Heart right ventricle (tissue), 16 donors: ENCODE measurements around the gene NUDT5. TPM values are rescaled to one million over a fixed set of nuclear protein-coding genes. Genes with fewer than 3 reads are reported as not detected.
"Not testable (repeated sequence)": the region's sequence is repeated elsewhere in the genome, so short reads cannot be mapped to it uniquely, and the experiment has no call there.

Experiments
- ATAC-seq, 8 donors: fragments of 200-7000 bp; cut with Tn5 transposase; one replicate each; pipeline ENCODE4 v1.9.1; 2020; ENCODE audit warnings: mild to moderate bottlenecking in 8 of 8, moderate library complexity in 8 of 8, moderate number of reproducible peaks in 1 of 8
- DNase-seq, 2 donors: peaks; one replicate each; pipeline ENCODE4 v3.0.0-alpha.2; 2020
- H3K27ac ChIP-seq, 10 donors: fragments of 200-600 bp; sonication (generic) in 2 of 10; one replicate each; pipeline versions ENCODE4 v1.5.0 to v1.8.0; 2020 to 2022; ENCODE audit warnings: mild to moderate bottlenecking in 3 of 10
- H3K27me3 ChIP-seq, 7 donors: fragments of 200-600 bp; one replicate each; pipeline ENCODE4 v1.8.0; 2021 to 2022; ENCODE audit warnings: mild to moderate bottlenecking in 2 of 7
- H3K36me3 ChIP-seq, 9 donors: fragments of 200-600 bp; sonication (generic) in 1 of 9; one replicate each; pipeline versions ENCODE4 v1.5.0 to v1.8.0; 2020 to 2022; ENCODE audit warnings: mild to moderate bottlenecking in 2 of 9
- H3K4me1 ChIP-seq, 9 donors: fragments of 200-600 bp; sonication (generic) in 1 of 9; one replicate each; pipeline versions ENCODE4 v1.5.0 to v1.8.0; 2020 to 2022; ENCODE audit warnings: mild to moderate bottlenecking in 4 of 9
- H3K4me3 ChIP-seq, 10 donors: fragments of 200-600 bp; sonication (generic) in 2 of 10; one replicate each; pipeline versions ENCODE4 v1.5.0 to v1.8.0; 2020 to 2022; ENCODE audit warnings: mild to moderate bottlenecking in 7 of 10, moderate library complexity in 2 of 10
- H3K9me3 ChIP-seq, 11 donors: fragments of 200-600 bp in 10 of 11; sonication (generic) in 2 of 11; one replicate each; pipeline versions ENCODE4 v1.5.0 to v1.8.0; 2013 to 2022; ENCODE audit warnings: mild to moderate bottlenecking in 2 of 11, control low read depth in 1 of 11, moderate library complexity in 1 of 11
- CTCF ChIP-seq, 9 donors: fragments of 200-600 bp; sonication (generic) in 2 of 9; IDR thresholded peaks; one replicate each; pipeline versions ENCODE4 v1.5.0 to v1.8.0; 2021 to 2022; ENCODE audit warnings: antibody characterized with exemption in 9 of 9, mild to moderate bottlenecking in 5 of 9, moderate library complexity in 1 of 9
- WGBS, 2 donors: extraction: QIAGEN DNeasy Blood & Tissue Kit; methylation state at CpG; one replicate each; pipeline ENCODE4 v1.1.7; 2013; ENCODE audit warnings: inconsistent platforms in 1 of 2; 5-methylcytosine and 5-hydroxymethylcytosine counted together
- intact Hi-C, 10 donors: fragments of 100-400 bp; cut with DNase I; formaldehyde crosslinking; loops; one replicate each; pipeline versions ENCODE4 v1.11.1 to v1.14.2; 2022
- polyA plus RNA-seq, 2 donors: library from polyadenylated mRNA; stranded (reverse); fragments of 200-250 nt; gene quantifications; one replicate each; pipeline ENCODE4 v1.2.3, GENCODE V29; 2013
- total RNA-seq, 10 donors: library from RNA; stranded (reverse); fragmentation: NEBNext Ultra II Directional in 3 of 10; extraction: Animal tissue kit (Norgen Biotek cat#: 25700) in 3 of 10; gene quantifications; one replicate each; pipeline versions ENCODE4 v1.2.1 to v1.2.4, GENCODE V29; 2021 to 2023
- donor health status: Arrhythmogenic right ventricular cardiomyopathy.
- donor health status: ischemic (EF 13 %, LVEDD 7.1; RV severe dilation, severe dysfunction).
- donor health status: healthy with polysubstance abuse.
- donor health status: DM: no; HTN: yes; CAD: no.
- donor health status: DM: no; HTN: no; CAD: no.
- donor health status: ischemic (EF 25% LVEDD 6.9; RV normal size, moderate dysfunction).
- donor health status: ischemic (EF 25% LVEDD 5.7; RV mildly dilated, moderate dysfunction).
- donor health status: healthy.
- donor health status: DM: yes; HTN: yes; CAD: no.
- donor health status: Ischemic cardiomyopathy.
- donor health status: ischemic (EF 35%, LVEDD 5.7; RV mildly dilated, moderate dysfunction).
- donor health status: nonischemic (EF 11% LVEDD 7.7; RV severe dilation, severe dysfunction).
- donor health status: DM: yes; HTN: yes; CAD: no.
- donor health status: PGD.
- donor health status: ischemic (EF 29% LVEDD 5.4; RV normal size, mild dysfunction).
- donor health status: nonischemic (EF 23%, LVEDD 6.1; RV moderate dilation, normal function).

Gene NUDT5
- total and polyA plus RNA-seq, 12 donors = 3.3 to 22.9 (median 7.7) TPM

GRCh38 chr10:12238821-12239220, 43.1 kb upstream of the NUDT5 start:
- ATAC-seq (no peak), DNase-seq (no peak)
- H3K4me1 ChIP-seq = peaks cover 5 to 42% (median 32%) of the 10 kb centered on the region in 9 donors
- intact Hi-C loops = no loop called here
- no peaks in the 10 kb centered on the region for H3K9me3 ChIP-seq
- H3K4me3 ChIP-seq = no peak overlapping the region
- H3K36me3 ChIP-seq = peaks cover 0 to 76% (median 20%) of the 10 kb centered on the region in 9 donors
- 94 to 95% methylated on average over 8 of the region's 8 CpGs for WGBS, 2 donors
- H3K27me3 ChIP-seq = no peaks in the 10 kb centered on the region
- no peak for TF ChIP-seq CTCF (IDR thresholded peaks at IDR 0.05)
- peak overlapping the region in 2 of 10 donors; percentile 43 to 46 for H3K27ac ChIP-seq

- no peaks in the 10 kb centered on the region for H3K27me3 ChIP-seq
- no peaks in the 10 kb centered on the region for H3K9me3 ChIP-seq
- H3K27ac ChIP-seq = peak overlapping the region in 1 of 10 donors; percentile 46
- intact Hi-C loops = no loop called here
- DNase-seq (no peak), ATAC-seq (no peak)
- TF ChIP-seq CTCF (IDR thresholded peaks at IDR 0.05) = no peak
- H3K36me3 ChIP-seq = peaks cover 0 to 83% (median 17%) of the 10 kb centered on the region in 9 donors
- H3K4me3 ChIP-seq = no peak overlapping the region
- peaks cover 5 to 40% (median 31%) of the 10 kb centered on the region in 9 donors for H3K4me1 ChIP-seq
- WGBS, 2 donors = 97 to 98% methylated on average over 13 of the region's 13 CpGs
Measured at GRCh38 chr10:12237265-12238220, 41.9 kb upstream of the NUDT5 start.

GRCh38 chr10:12235796-12236195, 40.1 kb upstream of the NUDT5 start:
- intact Hi-C loops = no loop called here
- peaks cover 0 to 22% (median 13%) of the 10 kb centered on the region in 9 donors for H3K4me1 ChIP-seq
- H3K27ac ChIP-seq = peak overlapping the region; percentile 25 to 83 (median 56)
- no peaks in the 10 kb centered on the region for H3K9me3 ChIP-seq
- H3K4me3 ChIP-seq = no peak overlapping the region
- DNase-seq (no peak), ATAC-seq (peak in 2 of 8 donors; percentile 30 to 35)
- 62 to 66% methylated on average over 4 of the region's 4 CpGs for WGBS, 2 donors
- no peaks in the 10 kb centered on the region for H3K27me3 ChIP-seq
- TF ChIP-seq CTCF (IDR thresholded peaks at IDR 0.05) = no peak
- peaks cover 0 to 99% (median 31%) of the 10 kb centered on the region in 9 donors for H3K36me3 ChIP-seq

- intact Hi-C loops = no loop called here
- DNase-seq (no peak), ATAC-seq (peak; percentile 42 to 85 (median 79))
- peaks cover 0 to 99% (median 37%) of the 10 kb centered on the region in 9 donors for H3K36me3 ChIP-seq
- H3K27ac ChIP-seq = peak overlapping the region; percentile 25 to 83 (median 56)
- H3K9me3 ChIP-seq = no peaks in the 10 kb centered on the region
- H3K4me3 ChIP-seq = no peak overlapping the region
- H3K4me1 ChIP-seq = peaks cover 0 to 17% (median 7%) of the 10 kb centered on the region in 9 donors
- no peaks in the 10 kb centered on the region for H3K27me3 ChIP-seq
- no peak for TF ChIP-seq CTCF (IDR thresholded peaks at IDR 0.05)
- 34 to 41% methylated on average over 3 of the region's 3 CpGs for WGBS, 2 donors
Measured at GRCh38 chr10:12235116-12235694, 39.5 kb upstream of the NUDT5 start.

GRCh38 chr10:12234687-12235086, 39.0 kb upstream of the NUDT5 start:
- H3K4me1 ChIP-seq = peaks cover 0 to 16% (median 5%) of the 10 kb centered on the region in 9 donors
- DNase-seq, intact Hi-C loops, H3K9me3 ChIP-seq, H3K4me3 ChIP-seq, H3K27me3 ChIP-seq: not testable (repeated sequence)
- WGBS, 2 donors = 56 to 74% methylated on average over 5 of the region's 5 CpGs
- peak in 5 of 8 donors; percentile 35 to 57 (median 53) for ATAC-seq
- H3K27ac ChIP-seq = peak overlapping the region in 9 of 10 donors; percentile 25 to 83 (median 56)
- peaks cover 0 to 99% (median 37%) of the 10 kb centered on the region in 9 donors for H3K36me3 ChIP-seq
